Ramos (cell line): ENCODE measurements around the gene CD84.
"Not testable (repeated sequence)": the region's sequence is repeated elsewhere in the genome, so short reads cannot be mapped to it uniquely, and the experiment has no call there.

Source experiments
- in situ Hi-C: fragments of 300-500 bp; cut with MboI; formaldehyde crosslinking; loops from one replicate; pipeline ENCODE4 v1.14.3; 2022; ENCODE audit warnings: low sequenced_read_pairs; ENCODE audit not compliant: unreplicated experiment

The CD84 gene, protein sequence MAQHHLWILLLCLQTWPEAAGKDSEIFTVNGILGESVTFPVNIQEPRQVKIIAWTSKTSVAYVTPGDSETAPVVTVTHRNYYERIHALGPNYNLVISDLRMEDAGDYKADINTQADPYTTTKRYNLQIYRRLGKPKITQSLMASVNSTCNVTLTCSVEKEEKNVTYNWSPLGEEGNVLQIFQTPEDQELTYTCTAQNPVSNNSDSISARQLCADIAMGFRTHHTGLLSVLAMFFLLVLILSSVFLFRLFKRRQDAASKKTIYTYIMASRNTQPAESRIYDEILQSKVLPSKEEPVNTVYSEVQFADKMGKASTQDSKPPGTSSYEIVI

DNA sequence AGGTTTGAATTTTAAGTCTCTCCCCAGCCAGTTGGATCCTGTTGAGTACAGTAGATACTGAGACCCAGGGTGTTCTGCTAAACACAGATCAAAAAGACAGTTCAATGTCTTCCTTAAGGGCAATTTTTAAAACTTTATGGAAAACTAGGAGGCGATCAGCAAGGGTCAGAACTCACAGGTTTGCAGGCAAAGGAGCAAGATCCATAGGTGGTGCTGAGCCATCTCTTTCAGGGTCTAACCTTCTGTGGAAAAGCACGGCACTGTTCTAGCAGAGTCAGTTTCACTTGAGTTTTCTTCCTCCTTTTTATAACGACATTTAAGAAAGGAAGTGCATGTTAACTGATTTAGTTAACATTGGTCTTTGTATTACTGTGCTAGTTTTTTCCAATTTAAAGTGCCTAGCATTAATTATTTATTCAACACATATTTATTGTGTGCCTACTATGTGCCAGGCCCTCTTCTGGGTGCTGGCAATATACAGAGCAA lies at the start of gene CD84:
Gene CD84, minus strand, starts transcription at position 281 of the 486 bp plus-strand sequence. Its CDS starts 59 bp downstream, at position 222.
- in situ Hi-C loops = no loop called here

DNA sequence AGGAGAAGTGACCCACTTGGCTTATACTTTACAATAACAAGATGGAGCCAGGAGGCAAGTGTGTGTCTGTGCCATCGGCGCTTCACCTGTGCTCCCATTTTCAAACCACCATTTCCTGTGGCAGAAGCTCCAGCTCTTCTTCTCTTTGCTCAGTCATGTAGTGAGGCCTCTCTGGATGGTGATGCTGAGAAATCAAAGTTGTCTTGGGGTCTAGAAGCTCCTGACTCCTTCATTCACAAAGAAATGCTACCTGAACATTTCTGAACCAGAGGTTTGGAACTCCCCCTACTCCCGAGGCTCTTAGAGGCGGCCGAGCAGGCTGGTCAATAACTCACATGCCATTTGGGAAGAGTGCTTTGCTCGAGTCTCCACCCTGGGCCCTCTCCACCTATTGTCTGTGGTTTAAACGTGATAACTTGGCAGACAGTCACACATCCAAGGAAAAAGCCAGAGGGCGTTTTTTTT lies 49.5 kb upstream of the CD84 start:
- in situ Hi-C loops = no loop called here

DNA sequence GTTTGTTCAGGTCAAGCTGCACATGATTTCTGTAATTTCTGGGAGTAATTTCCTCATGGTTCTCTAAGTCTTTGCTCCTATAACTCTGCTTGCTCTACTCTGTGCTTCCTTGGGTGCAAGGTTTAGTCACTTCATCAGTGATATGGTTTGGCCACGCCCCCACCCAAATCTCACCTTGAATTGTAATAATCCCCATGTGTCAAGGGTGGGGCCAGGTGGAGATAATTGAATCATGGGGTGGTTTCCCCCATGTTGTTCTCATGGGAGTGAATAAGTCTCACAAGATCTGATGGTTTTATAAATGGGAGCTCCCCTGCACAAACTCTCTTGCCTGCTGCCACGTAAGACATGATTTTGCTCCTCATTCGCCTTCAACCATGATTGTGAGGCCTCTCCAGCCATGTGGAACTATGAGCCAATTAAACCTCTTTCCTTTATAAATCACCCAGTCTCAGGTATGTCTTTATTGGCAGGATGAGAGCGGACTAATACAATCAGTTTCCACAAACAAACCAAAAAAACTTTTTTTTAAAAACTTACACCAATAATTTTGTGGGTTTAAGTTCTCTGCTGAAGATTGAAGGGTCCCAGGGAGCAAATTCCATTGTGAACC lies 48.5 kb upstream of the CD84 start:
- in situ Hi-C loops = not testable (repeated sequence)

DNA sequence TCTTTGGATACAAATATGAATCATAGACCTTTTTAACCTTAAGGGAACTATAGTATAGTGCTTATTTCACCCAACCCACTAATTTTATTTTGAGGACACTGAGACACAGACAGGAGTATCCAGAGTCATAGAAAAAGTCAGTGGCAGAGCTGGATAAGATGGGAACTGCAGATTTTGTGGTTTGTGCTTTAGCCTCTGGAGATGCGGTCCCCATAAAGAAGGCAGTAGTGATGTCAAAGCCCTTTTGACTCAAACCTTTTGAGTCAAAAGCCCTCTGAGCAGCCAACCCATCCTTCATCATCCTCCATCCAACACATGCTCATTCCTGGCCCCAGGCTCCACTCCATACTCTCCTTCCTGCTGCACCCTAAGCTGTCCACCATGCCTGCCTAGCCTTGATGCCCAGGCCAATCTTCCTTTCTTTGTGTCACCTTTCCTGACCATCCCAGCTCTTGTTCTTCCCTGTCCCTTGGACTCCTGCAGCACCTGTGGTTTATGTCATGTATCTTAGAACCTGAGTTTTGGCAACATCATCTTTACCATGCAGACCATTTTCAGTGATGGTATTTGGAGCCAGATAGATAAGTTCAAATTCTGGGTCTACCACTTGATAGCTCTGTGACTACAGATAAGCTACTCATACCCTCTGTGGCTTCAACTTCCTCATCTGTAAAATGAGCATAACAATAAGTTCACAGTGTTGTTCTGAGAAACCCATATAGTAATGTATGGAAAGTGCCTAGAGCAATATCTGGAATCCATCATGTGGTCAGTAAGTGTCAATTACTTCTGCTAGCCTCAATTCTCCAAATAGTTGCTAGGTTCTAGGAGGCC lies 47.4 kb upstream of the CD84 start:
- in situ Hi-C loops = no loop called here

DNA sequence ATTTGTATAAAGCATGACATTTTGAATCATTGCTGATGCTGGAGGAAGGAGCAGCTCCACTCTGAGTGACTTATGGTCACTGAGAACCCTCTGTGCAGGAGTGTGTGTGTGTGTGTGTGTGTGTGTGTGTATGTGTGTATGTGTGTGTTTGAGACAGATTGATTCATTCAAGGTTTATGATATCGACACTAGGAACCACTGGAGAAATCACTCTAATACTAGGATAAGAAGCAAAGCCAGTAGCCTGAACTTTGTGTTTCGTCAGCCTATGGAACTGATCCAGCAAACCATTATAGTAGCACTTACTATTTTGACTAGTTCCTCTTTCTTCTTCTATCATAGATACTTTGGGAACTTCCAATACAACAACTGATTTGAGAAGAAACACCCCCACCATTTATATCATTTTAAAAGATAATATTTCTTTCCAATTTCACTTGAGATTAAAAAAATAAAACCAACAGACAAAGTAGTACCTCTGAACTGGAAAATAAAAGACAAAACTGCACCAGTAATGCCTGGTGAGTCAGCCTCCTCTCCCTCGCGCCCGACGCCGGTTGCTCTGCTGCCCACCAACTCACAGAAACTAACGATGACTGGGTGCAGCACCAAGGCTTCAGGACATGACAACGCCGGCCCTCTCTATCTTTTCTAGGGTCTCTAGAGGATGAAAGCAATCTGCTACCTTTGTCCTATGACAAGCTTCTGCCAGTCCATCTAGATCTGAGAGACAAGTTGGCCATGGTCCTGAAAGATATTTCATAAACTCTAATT lies 46.6 kb upstream of the CD84 start:
- in situ Hi-C loops = no loop called here

DNA sequence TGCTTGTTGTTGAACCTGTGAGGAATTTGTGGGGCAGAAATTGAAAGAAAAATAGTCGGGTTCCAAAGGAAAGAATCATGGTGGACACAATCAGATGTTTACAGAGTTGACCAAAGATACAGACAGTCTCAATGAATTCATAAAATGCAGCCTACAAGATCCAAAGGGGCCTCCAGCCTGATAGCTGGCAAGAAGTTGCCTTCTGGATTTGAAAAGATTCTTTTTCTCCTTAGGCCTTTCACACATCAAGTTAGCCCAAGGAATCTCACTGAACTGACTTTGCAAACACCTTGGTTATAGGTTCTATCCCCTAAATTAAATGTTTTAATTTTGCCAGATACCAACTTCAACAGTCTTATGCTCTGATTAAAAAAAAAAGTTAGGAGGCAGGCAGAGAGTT lies 46.0 kb upstream of the CD84 start:
- in situ Hi-C loops = no loop called here

DNA sequence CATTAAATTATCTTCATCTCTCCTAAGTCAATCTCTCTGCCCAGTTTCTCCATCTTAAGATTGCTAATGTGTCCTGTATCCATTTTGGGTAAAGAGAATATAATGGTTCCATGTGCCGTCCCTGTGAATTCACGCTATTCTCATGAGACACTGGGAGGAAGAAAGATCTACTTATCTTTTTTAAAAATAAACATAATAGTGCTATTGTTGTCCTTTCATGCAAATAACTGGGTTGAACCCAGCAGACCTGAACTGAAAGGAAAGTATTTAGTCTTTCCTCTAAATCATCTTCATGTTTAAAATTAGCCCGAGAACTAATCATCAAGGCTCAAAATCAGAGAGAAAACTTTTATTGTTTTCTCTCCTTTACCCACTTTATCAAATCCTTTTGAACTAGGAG lies 45.2 kb upstream of the CD84 start:
- in situ Hi-C loops = loop anchor here (25.0 kb wide), 1 partner anchor 512 kb away; the partner anchor contains the start of gene ATP1A2

DNA sequence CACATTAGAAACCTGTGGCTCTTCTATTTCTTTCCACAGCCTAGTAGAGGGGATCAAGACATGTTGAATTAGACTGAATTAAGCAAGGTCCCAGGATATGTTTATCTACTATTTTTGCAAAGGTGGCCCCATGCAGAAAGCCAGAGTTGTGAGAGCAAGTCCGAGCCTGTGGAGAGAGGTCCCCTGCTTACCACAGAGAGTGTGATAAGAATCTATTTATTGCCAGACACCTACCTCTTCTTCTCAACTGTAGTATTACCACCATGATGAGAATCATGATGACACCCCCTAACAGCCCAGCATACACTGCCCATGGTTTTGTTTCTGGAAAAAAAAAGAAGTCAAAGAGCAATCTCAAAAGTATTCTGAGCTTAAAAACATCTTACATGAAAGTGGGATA lies 44.6 kb upstream of the CD84 start:
- in situ Hi-C loops = loop anchor here (25.0 kb wide), 1 partner anchor 512 kb away; the partner anchor contains the start of gene ATP1A2

DNA sequence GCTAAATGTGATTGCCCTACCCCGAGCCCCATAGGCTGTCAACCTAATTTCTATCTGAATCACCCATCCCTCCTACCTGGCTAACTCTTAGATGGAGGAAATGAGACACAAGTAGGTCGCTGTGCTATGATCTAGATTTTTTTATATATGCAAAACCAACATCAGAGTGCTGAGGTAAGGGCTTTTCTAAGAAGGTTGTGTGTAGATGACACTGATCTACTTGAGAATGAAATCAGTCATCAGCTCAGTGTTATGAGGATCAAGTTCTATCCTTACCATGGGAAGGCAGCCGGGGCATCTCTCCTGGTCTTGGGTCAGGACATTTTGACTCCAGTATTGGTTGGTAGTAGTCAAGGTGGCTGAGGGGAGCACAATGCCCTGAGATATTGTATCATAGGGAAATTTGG lies 43.9 kb upstream of the CD84 start:
- in situ Hi-C loops = loop anchor here (25.0 kb wide), 1 partner anchor 511 kb away; the partner anchor contains the start of gene ATP1A2

DNA sequence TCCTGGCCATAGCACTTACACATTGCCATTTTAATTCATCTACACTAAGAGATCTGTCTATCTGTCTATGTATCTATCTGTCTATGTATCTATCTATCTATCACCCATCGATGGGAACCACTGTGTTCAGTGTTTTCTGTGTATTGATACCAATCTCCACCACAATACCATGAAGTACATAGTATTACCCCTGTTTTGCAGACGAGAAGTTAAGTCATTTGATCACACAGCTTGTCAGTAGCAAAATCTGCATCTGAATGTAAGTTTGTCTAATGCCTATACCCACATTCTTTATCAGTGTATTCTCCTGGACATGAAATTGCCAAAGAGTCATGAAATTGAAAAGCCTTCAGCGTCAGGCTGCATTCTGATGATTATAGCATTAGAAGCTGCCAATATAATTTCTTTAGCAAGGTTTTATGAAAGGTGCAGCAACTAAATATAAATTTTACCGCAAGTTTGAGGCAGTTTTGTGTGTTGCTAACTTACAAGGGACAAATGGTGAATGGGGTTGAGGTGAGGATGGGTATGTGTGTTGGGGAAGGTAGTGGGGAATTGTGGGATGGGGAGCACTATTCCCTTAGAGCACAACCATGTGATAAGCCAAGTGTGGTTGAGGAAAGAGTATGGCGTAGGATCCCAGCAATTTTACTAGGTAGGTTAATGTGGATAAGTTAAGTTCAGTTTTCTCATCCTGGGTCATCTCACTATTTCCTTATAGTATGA lies 43.4 kb upstream of the CD84 start:
- in situ Hi-C loops = loop anchor here (25.0 kb wide), 1 partner anchor 510 kb away; the partner anchor contains the start of gene ATP1A2

DNA sequence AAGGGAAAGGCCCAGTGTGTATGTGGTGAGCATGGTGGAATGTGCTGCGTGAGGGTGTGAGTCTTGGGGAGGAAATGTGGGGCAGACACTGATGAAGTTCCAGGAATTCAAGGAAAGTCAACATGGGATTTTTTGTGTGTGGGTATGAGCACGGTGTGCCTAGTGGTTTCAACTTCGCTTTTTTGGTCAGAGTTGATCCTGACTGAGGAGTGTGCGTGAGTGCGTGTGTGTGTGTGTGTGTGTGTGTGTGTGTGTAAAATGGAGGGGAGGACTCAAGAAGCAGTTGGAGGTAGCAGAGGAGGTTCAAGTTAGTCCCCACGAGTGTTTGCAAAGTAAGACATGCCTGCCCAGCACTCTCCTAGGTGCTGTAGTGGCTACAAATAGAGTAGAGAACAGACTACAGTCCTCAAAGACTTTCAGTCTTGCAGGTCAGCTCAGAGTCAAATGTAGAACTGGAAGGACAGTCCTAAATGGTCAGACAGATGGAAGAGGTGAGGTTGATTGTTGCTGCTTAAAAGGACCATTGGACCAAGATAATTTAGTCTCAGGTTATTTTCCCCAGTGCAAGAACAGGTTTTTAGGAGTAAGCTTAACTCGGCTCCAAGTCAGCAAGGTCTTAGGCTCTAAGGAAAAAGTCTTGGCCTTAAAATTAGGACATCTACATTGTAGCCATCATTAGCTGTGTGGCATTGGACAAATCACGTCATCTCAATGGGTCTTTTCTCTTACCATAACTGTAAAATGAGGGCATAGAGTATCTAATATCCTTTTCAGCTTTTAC lies 42.5 kb upstream of the CD84 start:
- in situ Hi-C loops = loop anchor here (25.0 kb wide), 1 partner anchor 510 kb away; the partner anchor contains the start of gene ATP1A2

DNA sequence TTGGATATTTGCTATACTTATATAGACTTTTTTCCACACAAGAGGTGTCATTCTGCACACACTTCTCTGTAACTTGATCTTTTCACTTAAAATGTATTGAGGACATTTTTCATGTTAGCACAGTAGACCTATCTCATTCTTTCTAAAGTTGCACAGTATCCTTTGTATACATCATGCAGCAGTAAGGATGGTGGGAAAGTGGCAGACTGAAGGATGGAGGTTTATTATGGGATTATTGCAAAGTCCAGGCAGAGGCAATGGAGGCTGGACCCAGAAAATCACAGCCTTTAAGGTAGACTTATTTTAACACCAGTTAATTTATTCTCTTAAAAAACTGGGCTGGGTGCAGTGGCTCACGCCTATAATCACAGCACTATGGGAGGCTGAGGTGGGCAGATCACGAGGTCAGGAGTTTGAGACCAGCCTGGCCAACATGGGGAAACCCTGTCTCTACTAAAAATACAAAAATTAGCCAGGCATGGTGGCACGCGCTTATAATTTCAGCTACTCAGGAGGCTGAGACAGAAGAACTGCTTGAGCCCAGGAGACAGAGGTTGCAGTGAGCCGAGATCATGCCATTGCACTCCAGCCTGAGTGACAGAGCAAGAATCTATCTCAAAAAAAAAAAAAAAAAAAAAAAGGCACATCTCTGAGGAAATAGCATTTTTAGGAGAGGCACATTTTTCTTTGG lies 41.8 kb upstream of the CD84 start:
- in situ Hi-C loops = loop anchor here (25.0 kb wide), 1 partner anchor 509 kb away; the partner anchor contains the start of gene ATP1A2

DNA sequence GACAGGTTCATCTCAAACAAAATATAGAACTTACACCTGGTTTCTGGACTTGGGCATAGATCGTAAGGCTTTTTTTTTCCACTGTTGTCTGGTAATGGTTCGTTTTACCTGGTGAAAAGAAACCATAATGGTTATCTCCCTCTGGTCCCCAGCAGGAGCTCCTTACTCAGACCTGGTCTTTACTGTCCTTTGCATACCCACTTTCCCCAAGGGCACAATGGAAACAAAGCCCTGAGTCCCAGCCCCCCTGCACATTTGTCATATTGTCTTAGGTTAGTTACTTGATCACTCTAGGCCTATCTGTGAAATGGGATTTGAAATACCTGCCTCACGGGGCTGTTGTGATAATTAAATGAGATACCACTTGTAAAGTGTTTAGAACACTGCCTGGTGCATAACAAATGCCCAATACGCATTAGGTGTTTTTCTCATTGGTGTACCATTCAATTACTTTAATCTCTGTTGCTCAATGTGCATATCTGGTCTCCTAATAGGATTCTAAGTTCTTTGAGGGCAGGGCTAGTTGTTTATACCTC lies 40.5 kb upstream of the CD84 start:
- in situ Hi-C loops = loop anchor here (10.0 to 25.0 kb wide), 2 partner anchors 425 to 508 kb away; partner anchors contain the start of genes ATP1A2 and CASQ1

DNA sequence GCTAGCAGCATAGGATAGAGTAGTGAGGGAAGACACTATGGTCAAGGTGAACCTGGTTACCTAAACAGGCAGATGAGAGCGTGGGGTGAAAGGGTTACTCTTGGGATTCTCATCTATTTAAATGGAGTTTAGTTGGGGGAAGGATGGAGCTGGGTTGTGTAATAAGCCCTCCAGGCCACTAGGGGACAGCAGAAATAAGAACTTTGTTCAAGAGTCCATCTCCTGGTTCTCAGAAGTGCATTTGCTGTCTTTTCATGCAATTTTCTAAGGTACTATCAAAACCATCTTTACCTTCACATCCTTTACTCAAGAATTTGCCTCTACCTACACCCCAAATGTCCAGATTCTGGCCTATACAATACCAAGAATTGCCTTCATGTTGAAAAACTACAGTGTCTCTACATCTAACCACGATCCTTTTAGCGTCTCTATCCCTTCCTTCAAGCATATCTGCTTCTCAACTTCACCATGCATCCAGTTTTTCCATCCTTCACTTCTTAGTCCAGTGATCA lies 39.5 kb upstream of the CD84 start:
- in situ Hi-C loops = loop anchor here (10.0 to 25.0 kb wide), 2 partner anchors 424 to 507 kb away; partner anchors contain the start of genes ATP1A2 and CASQ1

DNA sequence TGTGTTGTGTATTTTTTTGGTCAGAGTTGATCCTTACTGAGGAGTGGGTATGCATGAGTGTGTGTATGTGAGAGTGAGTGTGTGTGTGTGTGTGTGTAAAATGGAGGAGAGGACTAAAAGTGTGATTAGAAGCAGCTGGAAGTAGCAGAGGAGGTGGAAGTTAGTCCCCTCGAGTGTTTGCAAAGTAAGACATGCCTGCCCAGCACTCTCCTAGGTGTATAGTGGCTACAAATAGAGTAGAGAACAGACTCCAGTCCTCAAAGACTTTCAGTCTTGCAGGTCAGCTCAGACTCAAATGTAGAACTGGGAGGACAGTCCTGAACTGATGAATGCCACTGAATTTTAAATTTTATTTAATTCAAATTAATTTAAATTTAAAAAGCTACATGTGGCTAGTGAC lies 39.0 kb upstream of the CD84 start:
- in situ Hi-C loops = loop anchor here (10.0 to 25.0 kb wide), 2 partner anchors 424 to 506 kb away; partner anchors contain the start of genes ATP1A2 and CASQ1

DNA sequence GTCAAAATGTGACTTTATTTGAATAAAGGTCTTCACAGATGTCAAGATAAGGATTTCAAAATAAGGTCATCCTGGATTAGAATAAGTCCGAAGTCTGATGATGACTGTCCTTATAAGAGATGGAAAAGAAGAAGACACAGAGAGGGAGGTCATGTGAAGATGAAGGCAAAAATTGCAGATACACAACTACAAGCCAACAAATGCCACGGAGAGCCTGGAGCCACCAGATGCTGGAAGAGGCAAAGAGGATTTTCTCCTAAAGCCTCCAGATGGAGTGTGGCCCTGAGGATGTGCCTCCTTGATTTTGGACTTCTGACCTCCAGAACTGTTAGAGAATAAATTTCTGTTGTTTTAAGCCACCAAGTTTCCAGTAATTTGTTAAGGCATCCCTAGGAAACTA lies 36.4 kb upstream of the CD84 start:
- in situ Hi-C loops = loop anchor here (10.0 to 25.0 kb wide), 2 partner anchors 421 to 503 kb away; partner anchors contain the start of genes ATP1A2 and CASQ1

DNA sequence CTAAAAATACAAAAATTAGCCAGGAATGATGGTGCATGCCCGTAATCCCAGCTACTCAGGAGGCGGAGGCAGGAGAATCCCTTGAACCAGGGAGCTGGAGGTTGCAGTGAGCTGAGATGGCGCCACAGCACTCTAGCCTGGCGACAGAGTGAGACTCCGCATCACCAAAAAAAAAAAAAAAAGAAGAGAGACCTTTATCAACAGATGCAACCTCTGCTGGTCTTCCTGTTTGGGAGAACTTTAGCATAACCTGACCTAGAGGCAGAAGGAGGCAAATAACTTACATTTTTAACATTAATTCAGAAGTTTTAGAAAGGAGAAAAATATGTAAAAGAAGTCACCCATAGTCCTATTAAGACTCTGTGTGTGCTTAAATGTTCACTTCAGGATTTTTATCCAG lies 35.1 kb upstream of the CD84 start:
- in situ Hi-C loops = loop anchor here (10.0 to 25.0 kb wide), 2 partner anchors 420 to 502 kb away; partner anchors contain the start of genes ATP1A2 and CASQ1
